H9 (cell line): ENCODE measurements around the gene IREB2. TPM values are rescaled to one million over a fixed set of nuclear protein-coding genes. Genes with fewer than 3 reads are reported as not detected.

ENCODE experiments used
- DNase-seq: peaks from one replicate; pipeline ENCODE4 v3.0.0-alpha.2; 2017
- H2AFZ ChIP-seq: one replicate; pipeline ENCODE4 v1.6.1; 2013; ENCODE audit warnings: mild to moderate bottlenecking, low read length, control low read depth, moderate library complexity
- H2AK5ac ChIP-seq: 2 replicates; pipeline ENCODE4 v1.6.1; 2013; ENCODE audit warnings: low read length, control low read depth, mixed read lengths; ENCODE audit not compliant: insufficient read length
- H2BK120ac ChIP-seq: one replicate; pipeline ENCODE4 v1.6.1; 2013; ENCODE audit warnings: low read depth, mild to moderate bottlenecking, low read length, control low read depth, inconsistent platforms; ENCODE audit not compliant: poor library complexity, severe bottlenecking
- H2BK12ac ChIP-seq: 2 replicates; pipeline ENCODE4 v1.6.1; 2013; ENCODE audit warnings: low read length, control low read depth, mixed read lengths, low read depth; ENCODE audit not compliant: insufficient read length
- H2BK15ac ChIP-seq: 2 replicates; pipeline ENCODE4 v1.6.1; 2013; ENCODE audit warnings: low read depth, low read length, control low read depth
- H2BK20ac ChIP-seq: one replicate; pipeline ENCODE4 v1.6.1; 2013; ENCODE audit warnings: low read depth, mild to moderate bottlenecking, low read length, control low read depth, inconsistent platforms; ENCODE audit not compliant: poor library complexity, severe bottlenecking
- H2BK5ac ChIP-seq: 2 replicates; pipeline ENCODE4 v1.6.1; 2013; ENCODE audit warnings: low read length, control low read depth, mixed read lengths; ENCODE audit not compliant: insufficient read length
- H3K14ac ChIP-seq: 2 replicates; pipeline ENCODE4 v1.6.1; 2013; ENCODE audit warnings: low read length, control low read depth; ENCODE audit not compliant: insufficient read depth
- H3K18ac ChIP-seq: 2 replicates; pipeline ENCODE4 v1.6.1; 2013; ENCODE audit warnings: low read depth, mild to moderate bottlenecking, mixed read lengths, low read length, control low read depth; ENCODE audit not compliant: insufficient read length
- H3K23ac ChIP-seq: 2 replicates; pipeline ENCODE4 v1.6.1; 2013; ENCODE audit warnings: low read length, control low read depth, mixed read lengths, low read depth; ENCODE audit not compliant: insufficient read length
- H3K23me2 ChIP-seq: 2 replicates; pipeline ENCODE4 v1.6.1; 2013; ENCODE audit warnings: low read depth, mild to moderate bottlenecking, mixed read lengths, low read length, control low read depth; ENCODE audit not compliant: insufficient read length, poor library complexity, severe bottlenecking
- H3K27ac ChIP-seq: 2 replicates; pipeline ENCODE4 v1.5.1; 2013; ENCODE audit warnings: low read length, control low read depth, mixed read lengths, low read depth; ENCODE audit not compliant: insufficient read length
- H3K27me3 ChIP-seq: 2 replicates; pipeline ENCODE4 v1.6.1; 2013; ENCODE audit warnings: low read length, control low read depth, inconsistent platforms; ENCODE audit not compliant: insufficient read depth
- H3K4ac ChIP-seq: 2 replicates; pipeline ENCODE4 v1.6.1; 2013; ENCODE audit warnings: low read depth, mild to moderate bottlenecking, control low read depth, inconsistent platforms, low read length, moderate library complexity
- H3K4me1 ChIP-seq: 2 replicates; pipeline ENCODE4 v1.6.1; 2013; ENCODE audit warnings: low read length, control low read depth, inconsistent platforms; ENCODE audit not compliant: insufficient read depth
- H3K4me2 ChIP-seq: 2 replicates; pipeline ENCODE4 v1.6.1; 2013; ENCODE audit warnings: low read length, control low read depth, mixed read lengths; ENCODE audit not compliant: insufficient read length, insufficient read depth
- H3K56ac ChIP-seq: 2 replicates; pipeline ENCODE4 v1.6.1; 2013; ENCODE audit warnings: low read depth, mild to moderate bottlenecking, mixed read lengths, low read length, control low read depth; ENCODE audit not compliant: insufficient read length
- H3K79me1 ChIP-seq: 2 replicates; pipeline ENCODE4 v1.6.1; 2013; ENCODE audit warnings: low read depth, mild to moderate bottlenecking, moderate library complexity, low read length, control low read depth, inconsistent platforms; ENCODE audit not compliant: insufficient read depth, poor library complexity, severe bottlenecking
- H3K79me2 ChIP-seq: 2 replicates; pipeline ENCODE4 v1.6.1; 2013; ENCODE audit warnings: low read length, control low read depth, inconsistent platforms; ENCODE audit not compliant: insufficient read depth
- H3K9ac ChIP-seq: 2 replicates; pipeline ENCODE4 v1.6.1; 2013; ENCODE audit warnings: low read length, control low read depth, mixed read lengths; ENCODE audit not compliant: insufficient read length; ENCODE audit errors: extremely low read depth
- H3K9me3 ChIP-seq: one replicate; pipeline ENCODE4 v1.6.1; 2013; ENCODE audit warnings: low read depth, low read length, inconsistent platforms; ENCODE audit not compliant: control insufficient read depth
- H3T11ph ChIP-seq: one replicate; pipeline ENCODE4 v1.6.1; 2013; ENCODE audit warnings: mild to moderate bottlenecking, low read length, control low read depth, inconsistent platforms
- H4K20me1 ChIP-seq: one replicate; pipeline ENCODE4 v1.6.1; 2013; ENCODE audit not compliant: control insufficient read depth, insufficient read length, insufficient read depth
- H4K5ac ChIP-seq: 2 replicates; pipeline ENCODE4 v1.6.1; 2013; ENCODE audit warnings: low read depth, mild to moderate bottlenecking, mixed read lengths, low read length, control low read depth; ENCODE audit not compliant: insufficient read length
- H4K8ac ChIP-seq: replicated peaks from 2 replicates; pipeline ENCODE4 v1.6.1; 2013; ENCODE audit warnings: low read length, control low read depth, mixed read lengths, low read depth; ENCODE audit not compliant: insufficient read length
- H4K91ac ChIP-seq: 2 replicates; pipeline ENCODE4 v1.6.1; 2013; ENCODE audit warnings: low read depth, mild to moderate bottlenecking, moderate library complexity, mixed read lengths, low read length, control low read depth; ENCODE audit not compliant: insufficient read length
- H3K27ac Mint-ChIP-seq, 3 experiments: 2 replicates in 2 of 3; 3 replicates in 1 of 3; pipeline ENCODE4 v1.8.0; 2020 to 2021; ENCODE audit warnings: mixed read lengths in 3 of 3, mild to moderate bottlenecking in 1 of 3, moderate library complexity in 1 of 3
- H3K27me3 Mint-ChIP-seq: 2 replicates; pipeline ENCODE4 v1.8.0; 2021; ENCODE audit warnings: low read depth, mild to moderate bottlenecking, moderate library complexity, mixed read lengths
- H3K36me3 Mint-ChIP-seq, 3 experiments: 2 replicates in 2 of 3; 3 replicates in 1 of 3; pipeline ENCODE4 v1.8.0; 2020 to 2021; ENCODE audit warnings: low read depth in 3 of 3, mixed read lengths in 3 of 3; ENCODE audit not compliant: insufficient read depth in 1 of 3
- H3K4me1 Mint-ChIP-seq, 2 experiments: 2 replicates each; pipeline ENCODE4 v1.8.0; 2020; ENCODE audit warnings: mixed read lengths in 2 of 2
- H3K4me3 Mint-ChIP-seq, 2 experiments: 2 replicates in 1 of 2; 3 replicates in 1 of 2; pipeline ENCODE4 v1.8.0; 2020 to 2021; ENCODE audit warnings: mild to moderate bottlenecking in 2 of 2, mixed read lengths in 2 of 2, moderate library complexity in 1 of 2
- H3K9me3 Mint-ChIP-seq, 2 experiments: 2 replicates in 1 of 2; 3 replicates in 1 of 2; pipeline ENCODE4 v1.8.0; 2020; ENCODE audit warnings: mild to moderate bottlenecking in 2 of 2, mixed read lengths in 2 of 2, moderate library complexity in 1 of 2
- CTCF ChIP-seq: fragments of 200-600 bp; sonication (generic); conservative IDR thresholded peaks from 3 replicates; pipeline ENCODE4 v1.8.0; 2021; ENCODE audit warnings: antibody characterized with exemption, mild to moderate bottlenecking
- WGBS: extraction: QIAGEN DNeasy Blood & Tissue Kit; methylation state at CpG from one replicate; pipeline ENCODE4 v1.1.7; 2013; ENCODE audit warnings: missing lambda C conversion rate, low lambda C conversion rate, mixed read lengths; ENCODE audit not compliant: insufficient read length; ENCODE audit errors: extremely low coverage; 5-methylcytosine and 5-hydroxymethylcytosine counted together
- total RNA-seq: library from RNA; stranded (reverse); gene quantifications from 2 replicates; pipeline ENCODE4 v1.2.1, GENCODE V29; 2021

The IREB2 gene
- total RNA-seq, 1 experiment from 2014 or later, result 87.6 TPM

GRCh38 chr15:78450285-78450858 is 12.4 kb downstream of the IREB2 start:
- Histone ChIP-seq H2AK5ac (no peak overlapping the region), H3K79me2 (peaks cover 51% of the 10 kb centered on the region), H2BK12ac (no peak overlapping the region), H3K23me2 (no peaks in the 10 kb centered on the region), H2BK5ac (no peak overlapping the region), H3K4me2 (no peak overlapping the region), H3K18ac (no peak overlapping the region), H3K14ac (no peak overlapping the region), H3K9ac (no peak overlapping the region), H2BK120ac (no peak overlapping the region), H2AFZ (no peak overlapping the region), H3K4me1 (peaks cover 7% of the 10 kb centered on the region; the same call in 1 of the 2 replicates), H3K27ac (no peak overlapping the region), H2BK15ac (no peak overlapping the region), H4K8ac (no peak overlapping the region), H3K56ac (no peak overlapping the region), H4K5ac (no peak overlapping the region), H4K91ac (no peak overlapping the region), H2BK20ac (no peak overlapping the region), H3K27me3 (no peaks in the 10 kb centered on the region), H3K23ac (no peak overlapping the region), H3K4ac (no peak overlapping the region), H4K20me1 (no peaks in the 10 kb centered on the region), H3K9me3 (no peaks in the 10 kb centered on the region), H3T11ph (no peak overlapping the region), H3K79me1 (peaks cover 25% of the 10 kb centered on the region)
- WGBS, result no CpG with 5 or more reads among the region's 5 CpGs
- DNase-seq, result no peak
- no peaks in the 10 kb centered on the region for H3K9me3 Mint-ChIP-seq
- peaks cover 11 to 34% (median 29%) of the 10 kb centered on the region in 3 experiments; a peak in 6 of 7 replicates for H3K36me3 Mint-ChIP-seq
- no peaks in the 10 kb centered on the region for H3K27me3 Mint-ChIP-seq
- H3K27ac Mint-ChIP-seq, result peak overlapping the region in 1 of 3 experiments; percentile 47; a peak in 2 of 7 replicates
- TF ChIP-seq CTCF, result no peak
- H3K4me3 Mint-ChIP-seq, result no peak overlapping the region
- H3K4me1 Mint-ChIP-seq, result peaks cover 16% of the 10 kb centered on the region in 2 experiments
